H1 (cell line): Measurements from ENCODE around the gene KMT2E. TPM values are rescaled to one million over a fixed set of nuclear protein-coding genes. Genes with fewer than 3 reads are reported as not detected.

Source experiments
- CTCF ChIA-PET: fragments of 300-600 bp; sonication (Branson Sonifier 250); formaldehyde crosslinking; loops from one replicate; lab custom pipeline; 2021; ENCODE audit not compliant: partially characterized antibody; lab: Charles Lee
- POLR2A ChIA-PET: fragments of 300-600 bp; sonication (Branson Sonifier 250); formaldehyde crosslinking; loops from one replicate; lab custom pipeline; 2021; ENCODE audit warnings: inconsistent platforms; ENCODE audit not compliant: partially characterized antibody; lab: Charles Lee
- DNase-seq, 2 experiments: peaks; one replicate each; pipeline versions ENCODE4 v3.0.0 to v3.0.0-alpha.2; 2010 to 2022; ENCODE audit warnings: low spot score in 2 of 2, low read depth in 1 of 2, mixed read lengths in 1 of 2
- FAIRE-seq: peaks from 2 replicates; lab custom pipeline; 2011; peaks lifted over from hg19 to GRCh38; lab: Jason Lieb, UNC
- H2AFZ ChIP-seq: 2 replicates; pipeline ENCODE4 v1.8.1; 2012; ENCODE audit warnings: low read length, inconsistent platforms
- H2AK5ac ChIP-seq: 2 replicates; pipeline ENCODE4 v1.6.1; 2013; ENCODE audit warnings: low read depth, low read length
- H2BK120ac ChIP-seq: replicated peaks from 2 replicates; pipeline ENCODE3; 2013; ENCODE audit warnings: low read depth, low read length, inconsistent platforms
- H2BK12ac ChIP-seq: 2 replicates; pipeline ENCODE4 v1.6.1; 2013; ENCODE audit warnings: low read depth, low read length
- H2BK15ac ChIP-seq: 2 replicates; pipeline ENCODE4 v1.6.1; 2013; ENCODE audit warnings: low read length
- H2BK20ac ChIP-seq: 2 replicates; pipeline ENCODE4 v1.6.1; 2013; ENCODE audit warnings: low read length
- H2BK5ac ChIP-seq: 2 replicates; pipeline ENCODE4 v1.6.1; 2013; ENCODE audit warnings: low read depth, low read length
- H3K14ac ChIP-seq: 2 replicates; pipeline ENCODE4 v1.6.1; 2013; ENCODE audit warnings: inconsistent platforms; ENCODE audit not compliant: insufficient read length
- H3K18ac ChIP-seq: 2 replicates; pipeline ENCODE4 v1.6.1; 2013; ENCODE audit warnings: low read length; ENCODE audit errors: extremely low read depth
- H3K23ac ChIP-seq: 2 replicates; pipeline ENCODE4 v1.6.1; 2013; ENCODE audit warnings: inconsistent platforms; ENCODE audit not compliant: insufficient read length
- H3K23me2 ChIP-seq: 2 replicates; pipeline ENCODE4 v1.6.1; 2013; ENCODE audit warnings: low read depth, low read length
- H3K27ac ChIP-seq: 2 replicates; pipeline ENCODE4 v1.6.1; 2011; ENCODE audit warnings: low read depth, low read length, inconsistent platforms
- H3K27me3 ChIP-seq, 4 experiments: replicated peaks in 1 of 4; 1 replicate in 1 of 4; 2 replicates in 3 of 4; pipeline versions ENCODE4 v1.6.1 to v1.8.1; 2011 to 2013; ENCODE audit warnings: low read length in 3 of 4, mild to moderate bottlenecking in 3 of 4, inconsistent platforms in 2 of 4, mixed read lengths in 2 of 4, moderate library complexity in 1 of 4; ENCODE audit not compliant: control insufficient read depth in 3 of 4, insufficient read depth in 3 of 4; ENCODE audit errors: extremely low read depth in 1 of 4
- H3K36me3 ChIP-seq, 4 experiments: 2 replicates each; pipeline versions ENCODE4 v1.6.1 to v1.8.1; 2011 to 2013; ENCODE audit warnings: mild to moderate bottlenecking in 4 of 4, low read length in 3 of 4, moderate library complexity in 2 of 4, control low read depth in 1 of 4, inconsistent platforms in 1 of 4; ENCODE audit not compliant: insufficient read depth in 4 of 4, control insufficient read depth in 2 of 4
- H3K4ac ChIP-seq: replicated peaks from 2 replicates; pipeline ENCODE3; 2013; ENCODE audit warnings: low read length, low read depth, mixed read lengths, inconsistent platforms; ENCODE audit not compliant: insufficient read length
- H3K4me1 ChIP-seq, 4 experiments: replicated peaks in 1 of 4; 1 replicate in 1 of 4; 2 replicates in 3 of 4; pipeline versions ENCODE4 v1.6.1 to v1.8.1; 2011 to 2013; ENCODE audit warnings: low read length in 3 of 4, inconsistent platforms in 2 of 4, mixed read lengths in 1 of 4; ENCODE audit not compliant: insufficient read depth in 4 of 4, control insufficient read depth in 3 of 4
- H3K4me2 ChIP-seq, 2 experiments: 2 replicates each; pipeline versions ENCODE4 v1.6.1 to v1.8.1; 2011 to 2013; ENCODE audit warnings: low read depth in 2 of 2, low read length in 2 of 2, control low read depth in 1 of 2, inconsistent platforms in 1 of 2, mild to moderate bottlenecking in 1 of 2; ENCODE audit not compliant: insufficient read depth in 1 of 2
- H3K4me3 ChIP-seq, 4 experiments: fragments of 200-600, 300-600 bp in 1 of 4; sonication (generic), shearing (Covaris generic), sonication (Bioruptor Twin) in 1 of 4; 2 replicates each; pipeline versions ENCODE4 v1.5.1 to v1.8.1; 2011 to 2016; ENCODE audit warnings: low read length in 4 of 4, low read depth in 3 of 4, control low read depth in 2 of 4, inconsistent platforms in 2 of 4, mild to moderate bottlenecking in 2 of 4, mixed read lengths in 1 of 4, moderate library complexity in 1 of 4; ENCODE audit not compliant: insufficient read depth in 2 of 4; ENCODE audit errors: extremely low read depth in 1 of 4
- H3K56ac ChIP-seq: replicated peaks from 2 replicates; pipeline ENCODE3; 2013; ENCODE audit warnings: low read depth, mild to moderate bottlenecking, mixed read lengths, low read length, inconsistent platforms; ENCODE audit not compliant: insufficient read length
- H3K79me1 ChIP-seq: 2 replicates; pipeline ENCODE4 v1.6.1; 2013; ENCODE audit warnings: low read depth, low read length, control low read depth
- H3K79me2 ChIP-seq, 2 experiments: 2 replicates each; pipeline versions ENCODE4 v1.6.1 to v1.8.1; 2012 to 2013; ENCODE audit warnings: low read length in 2 of 2, mild to moderate bottlenecking in 2 of 2, inconsistent platforms in 1 of 2; ENCODE audit not compliant: insufficient read depth in 2 of 2, control insufficient read depth in 1 of 2
- H3K9ac ChIP-seq, 4 experiments: replicated peaks in 1 of 4; 1 replicate in 1 of 4; 2 replicates in 3 of 4; pipeline versions ENCODE4 v1.6.1 to v1.8.1; 2011 to 2013; ENCODE audit warnings: low read depth in 3 of 4, low read length in 3 of 4, control low read depth in 2 of 4, mild to moderate bottlenecking in 2 of 4, moderate library complexity in 2 of 4, inconsistent platforms in 1 of 4; ENCODE audit errors: extremely low read depth in 1 of 4
- H3K9me3 ChIP-seq, 2 experiments: 2 replicates each; pipeline versions ENCODE4 v1.6.1 to v1.8.1; 2012 to 2013; ENCODE audit warnings: mild to moderate bottlenecking in 2 of 2, moderate library complexity in 2 of 2, control low read depth in 1 of 2, inconsistent platforms in 1 of 2, low read depth in 1 of 2, low read length in 1 of 2, mixed read lengths in 1 of 2; ENCODE audit not compliant: insufficient read depth in 2 of 2
- H4K20me1 ChIP-seq, 2 experiments: replicated peaks in 1 of 2; 2 replicates each; pipeline versions ENCODE3 to v1.8.1; 2011 to 2013; ENCODE audit warnings: inconsistent platforms in 2 of 2, low read length in 2 of 2, mild to moderate bottlenecking in 1 of 2; ENCODE audit not compliant: insufficient read depth in 2 of 2, control insufficient read depth in 1 of 2
- H4K5ac ChIP-seq: 2 replicates; pipeline ENCODE4 v1.6.1; 2013; ENCODE audit warnings: low read length, low read depth, mixed read lengths, inconsistent platforms; ENCODE audit not compliant: insufficient read length
- H4K8ac ChIP-seq: 2 replicates; pipeline ENCODE4 v1.8.0; 2013; ENCODE audit warnings: mild to moderate bottlenecking, moderate library complexity, low read length, inconsistent platforms; ENCODE audit not compliant: insufficient read depth; ENCODE audit errors: extremely low read depth
- H4K91ac ChIP-seq: replicated peaks from 2 replicates; pipeline ENCODE3; 2013; ENCODE audit warnings: low read length, mixed read lengths, inconsistent platforms; ENCODE audit not compliant: insufficient read length
- ASH2L ChIP-seq: fragments of 200-600, 300-600 bp; sonication (generic); IDR thresholded peaks from one replicate; pipeline ENCODE4 v1.7.1; 2017; ENCODE audit warnings: low read length
- BCL11A ChIP-seq, 2 experiments: IDR thresholded peaks; one replicate each; pipeline ENCODE4 v1.6.1; 2011; ENCODE audit warnings: low read depth in 2 of 2, low read length in 2 of 2, mild to moderate bottlenecking in 2 of 2
- KDM1A ChIP-seq: fragments of 200-600, 300-600 bp; sonication (generic); IDR thresholded peaks from 2 replicates; pipeline ENCODE4 v1.7.1; 2016; ENCODE audit warnings: mild to moderate bottlenecking, low read length, borderline replicate concordance
- NANOG ChIP-seq: IDR thresholded peaks from 2 replicates; pipeline ENCODE4 v1.6.1; 2011; ENCODE audit warnings: low read length, low read depth, mild to moderate bottlenecking, inconsistent platforms; ENCODE audit not compliant: insufficient read depth, poor library complexity, severe bottlenecking
- RFX5 ChIP-seq: IDR thresholded peaks from 2 replicates; pipeline ENCODE4 v1.6.1; 2011; ENCODE audit warnings: low read depth, low read length, improper control_type of control experiment, borderline replicate concordance
- RNF2 ChIP-seq: fragments of 200-900, 300-1000 bp; sonication (generic); IDR thresholded peaks from 2 replicates; pipeline ENCODE4 v1.7.1; 2016; ENCODE audit warnings: borderline replicate concordance, low read depth, mild to moderate bottlenecking, antibody characterized with exemption, low read length; ENCODE audit not compliant: poor library complexity, severe bottlenecking; ENCODE audit errors: missing control alignments
- SAP30 ChIP-seq: fragments of 300-600 bp; sonication (generic); IDR thresholded peaks from 2 replicates; pipeline ENCODE4 v1.7.1; 2012; ENCODE audit warnings: low read length, moderate library complexity, mild to moderate bottlenecking, inconsistent platforms; ENCODE audit not compliant: insufficient read depth, insufficient replicate concordance
- SP4 ChIP-seq: IDR thresholded peaks from 2 replicates; pipeline ENCODE4 v1.6.1; 2012; ENCODE audit warnings: low read length, inconsistent platforms
- TAF1 ChIP-seq: IDR thresholded peaks from 2 replicates; pipeline ENCODE4 v1.6.1; 2011; ENCODE audit warnings: mild to moderate bottlenecking, low read depth, low read length
- WGBS, 2 experiments: shearing (Covaris generic) in 1 of 2; methylation state at CpG; one replicate each; pipeline versions ENCODE4 v1.1.6 to v1.1.7; 2013 to 2015; ENCODE audit warnings: low lambda C conversion rate in 2 of 2, mixed read lengths in 2 of 2, inconsistent platforms in 1 of 2, low coverage in 1 of 2, missing lambda C conversion rate in 1 of 2; ENCODE audit not compliant: insufficient replicate concordance in 2 of 2, insufficient coverage in 1 of 2, insufficient read length in 1 of 2; ENCODE audit errors: extremely low coverage in 1 of 2, missing lambda C conversion rate in 1 of 2; 5-methylcytosine and 5-hydroxymethylcytosine counted together
- polyA plus RNA-seq, 7 experiments: library from polyadenylated mRNA; depleted of rRNA in 3 of 7; stranded (reverse) in 5 of 7; unstranded in 2 of 7; fragments of >200 nt in 5 of 7; fragments of 200-250 nt in 2 of 7; gene quantifications; 1 replicate in 5 of 7; 2 replicates in 1 of 7; 4 replicates in 1 of 7; pipeline versions ENCODE4 v1.2.1 to v1.2.3, GENCODE V29; 2011 to 2013; ENCODE audit warnings: missing spikeins in 2 of 7, mixed read lengths in 2 of 7
- total RNA-seq: library from RNA; stranded (reverse); fragmentation: NEBNext Ultra II Directional; extraction: Animal tissue kit (Norgen Biotek cat#: 25700); gene quantifications from 2 replicates; pipeline ENCODE4 v1.2.1, GENCODE V29; 2021
- TF ChIP-seq, protein P1 (sequence below): IDR thresholded peaks from 2 replicates; pipeline ENCODE4 v1.6.1; 2011; ENCODE audit warnings: low read depth, mild to moderate bottlenecking, low read length; ENCODE audit not compliant: insufficient read depth
- TF ChIP-seq, protein P2 (sequence below): IDR thresholded peaks from 2 replicates; pipeline ENCODE4 v1.6.1; 2011; ENCODE audit warnings: low read length, improper control_type of control experiment

Gene KMT2E
- total and polyA plus RNA-seq, 2 of the 8 experiments (the other 6 are each of a cell fraction or from before 2014, with no cell fraction given), result 10.9 to 45.0 TPM

DNA sequence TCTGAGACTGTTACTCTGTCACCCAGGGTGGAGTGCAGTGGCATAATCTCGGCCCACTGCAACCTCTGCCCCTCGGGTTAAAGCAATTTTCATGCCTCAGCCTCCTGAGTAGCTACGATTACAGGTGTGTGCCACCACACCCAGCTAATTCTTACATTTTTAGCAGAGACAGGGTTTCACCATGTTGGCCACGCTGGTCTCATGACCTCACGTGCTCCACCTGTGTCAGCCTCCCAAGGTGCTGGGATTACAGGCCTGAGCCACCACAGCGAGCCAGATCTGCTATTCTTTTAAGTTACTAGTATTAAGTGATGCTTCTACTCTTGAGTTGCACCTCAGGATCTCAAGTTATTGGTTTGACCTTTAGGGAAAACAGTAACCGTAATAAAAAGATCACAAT, 23.0 kb upstream of the KMT2E start:
- peaks cover 0 to 25% (median 3%) of the 10 kb centered on the region in 4 experiments; a peak in 3 of 8 replicates for H3K36me3 ChIP-seq
- no peak overlapping the region for H3K4me2 ChIP-seq
- DNase-seq (no peak), FAIRE-seq (no peak)
- no peak overlapping the region for H3K18ac ChIP-seq
- no peak overlapping the region for H3K23ac ChIP-seq
- no peaks in the 10 kb centered on the region for H3K27me3 ChIP-seq
- no peak overlapping the region for H2AK5ac ChIP-seq
- H3K14ac ChIP-seq, result no peak overlapping the region
- no peak overlapping the region for H3K4me3 ChIP-seq
- H2BK5ac ChIP-seq, result no peak overlapping the region
- CTCF ChIA-PET, result interaction anchor here (0.6 to 3.5 kb wide), 4 partner anchors 9 to 1302 kb away, joined by 3 to 15 read pairs (median 3); no protein-coding TSS in a partner anchor
- WGBS, 2 experiments, result 93% methylated on average over 7 of the region's 7 CpGs; no CpG with 5 or more reads in 1 of the 2 experiments
- H4K20me1 ChIP-seq, result peaks cover 15 to 18% of the 10 kb centered on the region in 2 experiments
- H3K79me2 ChIP-seq, result peaks cover under 1 to 9% of the 10 kb centered on the region in 2 experiments; a peak in 3 of 4 replicates
- H2BK12ac ChIP-seq, result no peak overlapping the region
- no peak overlapping the region for H2BK20ac ChIP-seq
- H3K9me3 ChIP-seq, result no peaks in the 10 kb centered on the region
- no peaks in the 10 kb centered on the region for H3K4me1 ChIP-seq
- no peak overlapping the region for H4K91ac ChIP-seq
- no peak overlapping the region for H2AFZ ChIP-seq
- H4K8ac ChIP-seq, result no peak overlapping the region
- no peak overlapping the region for H3K9ac ChIP-seq
- no peaks in the 10 kb centered on the region for H3K23me2 ChIP-seq
- no peak overlapping the region for H4K5ac ChIP-seq
- POLR2A ChIA-PET, result interaction anchor here (0.9 to 1.6 kb wide), 5 partner anchors 10 to 23 kb away, joined by 3 to 7 read pairs (median 5); partner anchors contain the start of gene KMT2E
- H2BK120ac ChIP-seq, result no peak overlapping the region
- H3K27ac ChIP-seq, result no peak overlapping the region
- H3K79me1 ChIP-seq, result peaks cover 2% of the 10 kb centered on the region; the same call in 1 of the 2 replicates
- no peak overlapping the region for H2BK15ac ChIP-seq
- H3K56ac ChIP-seq, result no peak overlapping the region
- no peak overlapping the region for H3K4ac ChIP-seq
- TF ChIP-seq RNF2 (no peak), KDM1A (no peak), SP4 (no peak), TAF1 (no peak), BCL11A (IDR thresholded peaks at IDR 0.05; ENCODE audit: low read depth in 2 of 2, low read length in 2 of 2) (no peak), SAP30 (no peak), NANOG (no peak), ASH2L (no peak), RFX5 (no peak)
- TF ChIP-seq, protein P1, sequence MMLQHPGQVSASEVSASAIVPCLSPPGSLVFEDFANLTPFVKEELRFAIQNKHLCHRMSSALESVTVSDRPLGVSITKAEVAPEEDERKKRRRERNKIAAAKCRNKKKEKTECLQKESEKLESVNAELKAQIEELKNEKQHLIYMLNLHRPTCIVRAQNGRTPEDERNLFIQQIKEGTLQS, result no peak
- TF ChIP-seq, protein P2, sequence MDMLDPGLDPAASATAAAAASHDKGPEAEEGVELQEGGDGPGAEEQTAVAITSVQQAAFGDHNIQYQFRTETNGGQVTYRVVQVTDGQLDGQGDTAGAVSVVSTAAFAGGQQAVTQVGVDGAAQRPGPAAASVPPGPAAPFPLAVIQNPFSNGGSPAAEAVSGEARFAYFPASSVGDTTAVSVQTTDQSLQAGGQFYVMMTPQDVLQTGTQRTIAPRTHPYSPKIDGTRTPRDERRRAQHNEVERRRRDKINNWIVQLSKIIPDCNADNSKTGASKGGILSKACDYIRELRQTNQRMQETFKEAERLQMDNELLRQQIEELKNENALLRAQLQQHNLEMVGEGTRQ, result no peak
